ENCODE measurements around the gene SOBP.

Gene SOBP

DNA sequence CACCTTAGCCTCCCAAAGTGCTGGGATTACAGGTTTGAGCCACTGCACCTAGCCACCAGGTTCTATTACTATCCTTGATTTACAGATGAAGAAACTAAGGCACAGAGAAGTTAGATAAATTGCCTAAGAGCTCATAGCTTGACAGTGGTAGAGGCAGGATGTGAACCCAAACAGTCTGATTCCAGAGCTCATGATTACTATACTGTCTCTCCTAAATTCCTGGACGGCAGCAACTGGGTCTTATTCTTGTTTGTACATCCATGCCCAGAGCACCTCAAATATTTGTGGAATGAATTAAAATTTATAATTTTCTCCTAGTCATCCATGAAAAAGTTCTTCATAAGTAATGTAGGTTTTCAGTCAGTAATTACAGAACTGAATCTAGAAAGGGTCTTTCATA lies 45.6 kb upstream of the SOBP start:
- ChIA-PET CTCF (no interaction called here), POLR2A (ENCODE audit: low non-redundant PET) (no interaction called here)
- TF ChIP-seq, protein P1, sequence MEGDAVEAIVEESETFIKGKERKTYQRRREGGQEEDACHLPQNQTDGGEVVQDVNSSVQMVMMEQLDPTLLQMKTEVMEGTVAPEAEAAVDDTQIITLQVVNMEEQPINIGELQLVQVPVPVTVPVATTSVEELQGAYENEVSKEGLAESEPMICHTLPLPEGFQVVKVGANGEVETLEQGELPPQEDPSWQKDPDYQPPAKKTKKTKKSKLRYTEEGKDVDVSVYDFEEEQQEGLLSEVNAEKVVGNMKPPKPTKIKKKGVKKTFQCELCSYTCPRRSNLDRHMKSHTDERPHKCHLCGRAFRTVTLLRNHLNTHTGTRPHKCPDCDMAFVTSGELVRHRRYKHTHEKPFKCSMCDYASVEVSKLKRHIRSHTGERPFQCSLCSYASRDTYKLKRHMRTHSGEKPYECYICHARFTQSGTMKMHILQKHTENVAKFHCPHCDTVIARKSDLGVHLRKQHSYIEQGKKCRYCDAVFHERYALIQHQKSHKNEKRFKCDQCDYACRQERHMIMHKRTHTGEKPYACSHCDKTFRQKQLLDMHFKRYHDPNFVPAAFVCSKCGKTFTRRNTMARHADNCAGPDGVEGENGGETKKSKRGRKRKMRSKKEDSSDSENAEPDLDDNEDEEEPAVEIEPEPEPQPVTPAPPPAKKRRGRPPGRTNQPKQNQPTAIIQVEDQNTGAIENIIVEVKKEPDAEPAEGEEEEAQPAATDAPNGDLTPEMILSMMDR (conservative IDR thresholded peaks at IDR 0.05; ENCODE audit: low read depth), result no peak
- H3K27ac ChIP-seq, result no peak overlapping the region
- no peak for DNase-seq (ENCODE audit: low spot score)

GRCh38 chr6:107447663-107448216 lies 42.2 kb upstream of the SOBP start:
- DNase-seq (ENCODE audit: low spot score), result no peak
- TF ChIP-seq, protein P1 (conservative IDR thresholded peaks at IDR 0.05; ENCODE audit: low read depth), result no peak
- ChIA-PET POLR2A (ENCODE audit: low non-redundant PET) (no interaction called here), CTCF (interaction anchor here (0.6 kb wide), 1 partner anchor 203 kb away, joined by 3 read pairs; no protein-coding TSS in a partner anchor)
- H3K27ac ChIP-seq, result no peak overlapping the region

- no peak overlapping the region for H3K27ac ChIP-seq
- ChIA-PET CTCF (no interaction called here), POLR2A (ENCODE audit: low non-redundant PET) (no interaction called here)
- TF ChIP-seq, protein P1 (conservative IDR thresholded peaks at IDR 0.05; ENCODE audit: low read depth), result no peak
- DNase-seq (ENCODE audit: low spot score), result no peak
These were observed 41.1 kb upstream of the SOBP start for GRCh38 chr6:107448776-107449175.

- ChIA-PET CTCF (interaction anchor here (0.6 to 1.9 kb wide), 7 partner anchors 29 to 353 kb away, joined by 3 to 7 read pairs (median 3); no protein-coding TSS in a partner anchor), POLR2A (ENCODE audit: low non-redundant PET) (interaction anchor here (0.6 to 1.1 kb wide), 4 partner anchors 11 to 328 kb away, joined by 3 to 5 read pairs (median 3); no protein-coding TSS in a partner anchor)
- TF ChIP-seq, protein P1 (conservative IDR thresholded peaks at IDR 0.05; ENCODE audit: low read depth), result no peak
- DNase-seq (ENCODE audit: low spot score), result peak; percentile 42
- peak overlapping the region; percentile 80 for H3K27ac ChIP-seq
These were observed 31.1 kb upstream of the SOBP start for GRCh38 chr6:107458672-107459282.

- TF ChIP-seq, protein P1 (conservative IDR thresholded peaks at IDR 0.05; ENCODE audit: low read depth), result peak; percentile 58
- POLR2A ChIA-PET (ENCODE audit: low non-redundant PET), result interaction anchor here (0.6 to 1.1 kb wide), 4 partner anchors 10 to 328 kb away, joined by 3 to 5 read pairs (median 3); no protein-coding TSS in a partner anchor
- H3K27ac ChIP-seq, result peak within 1 kb of the TSS; percentile 80
- DNase-seq (ENCODE audit: low spot score), result peak; percentile 97
- CTCF ChIA-PET, result interaction anchor here (0.6 to 1.9 kb wide), 7 partner anchors 28 to 353 kb away, joined by 3 to 7 read pairs (median 3); no protein-coding TSS in a partner anchor
These were observed 30.4 kb upstream of the SOBP start, which contains the start of gene PDSS2 for GRCh38 chr6:107459283-107460082. Gene PDSS2 (minus strand): TSS chr6:107459564. CDS start chr6:107459285, 279 bp downstream.

DNA sequence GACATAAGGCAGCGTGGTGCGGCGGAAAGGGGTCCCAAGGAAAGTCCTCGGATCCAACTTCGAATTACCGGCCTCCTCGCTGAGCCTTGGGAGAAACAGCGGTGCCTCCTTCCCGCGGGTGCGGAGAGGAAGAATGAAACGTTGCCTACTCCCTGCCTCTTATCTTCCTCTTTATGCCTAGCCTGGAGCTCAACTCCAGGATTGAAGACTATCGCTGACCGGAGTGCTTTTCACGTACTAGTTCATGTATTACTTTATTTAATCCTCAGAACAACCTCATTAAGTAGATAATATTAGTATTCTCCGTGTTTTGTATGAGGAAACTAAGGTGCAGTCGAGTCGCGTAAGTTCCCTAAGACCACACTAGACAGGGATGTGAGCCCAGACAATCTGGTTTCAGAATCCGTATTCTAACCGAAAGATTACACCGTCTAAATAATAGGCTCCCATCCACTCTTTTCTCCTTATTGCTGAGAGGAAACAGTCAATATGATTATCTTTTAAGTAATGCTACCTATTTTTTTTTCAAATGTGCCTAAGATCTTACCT lies 29.8 kb upstream of the SOBP start:
- ChIA-PET POLR2A (ENCODE audit: low non-redundant PET) (interaction anchor here (0.9 to 1.1 kb wide), 2 partner anchors 29 to 329 kb away, joined by 3 read pairs; no protein-coding TSS in a partner anchor), CTCF (interaction anchor here (0.6 to 1.9 kb wide), 4 partner anchors 142 to 272 kb away, joined by 3 to 7 read pairs (median 4); no protein-coding TSS in a partner anchor)
- peak overlapping the region; percentile 80 for H3K27ac ChIP-seq
- peak; percentile 6 for DNase-seq (ENCODE audit: low spot score)
- TF ChIP-seq, protein P1 (conservative IDR thresholded peaks at IDR 0.05; ENCODE audit: low read depth), result no peak
